Psoas muscle (tissue), 8 donors: ENCODE data around the gene ABCG8. TPM values are rescaled to one million over a fixed set of nuclear protein-coding genes. Genes with fewer than 3 reads are reported as not detected.

Experiments used
- ATAC-seq, 4 donors: fragments of 200-7000 bp; cut with Tn5 transposase; one replicate each; pipeline ENCODE4 v1.9.1; 2020; ENCODE audit warnings: moderate library complexity in 3 of 4, mild to moderate bottlenecking in 2 of 4
- DNase-seq, 2 donors: peaks; one replicate each; pipeline ENCODE4 v3.0.0-alpha.2; 2020
- H3K27ac ChIP-seq: fragments of 200-600 bp; one replicate; pipeline ENCODE4 v1.8.0; 2022
- H3K27me3 ChIP-seq, 3 donors: fragments of 200-600 bp in 1 of 3; one replicate each; pipeline versions ENCODE4 v1.6.1 to v1.8.0; 2013 to 2022; ENCODE audit warnings: low read length in 2 of 3, mild to moderate bottlenecking in 2 of 3, moderate library complexity in 1 of 3; ENCODE audit not compliant: insufficient read depth in 3 of 3
- H3K36me3 ChIP-seq, 2 donors: fragments of 200-600 bp in 1 of 2; one replicate each; pipeline versions ENCODE4 v1.6.1 to v1.8.0; 2013 to 2022; ENCODE audit warnings: low read depth in 1 of 2, mild to moderate bottlenecking in 1 of 2, moderate library complexity in 1 of 2; ENCODE audit not compliant: insufficient read depth in 1 of 2
- H3K4me1 ChIP-seq: fragments of 200-600 bp; one replicate; pipeline ENCODE4 v1.8.0; 2022
- H3K4me3 ChIP-seq: fragments of 200-600 bp; one replicate; pipeline ENCODE4 v1.8.0; 2022; ENCODE audit warnings: mild to moderate bottlenecking
- H3K9me3 ChIP-seq: fragments of 200-600 bp; one replicate; pipeline ENCODE4 v1.8.0; 2022
- WGBS, 3 donors: extraction: QIAGEN DNeasy Blood & Tissue Kit; methylation state at CpG; one replicate each; pipeline versions ENCODE4 v1.1.6 to v1.1.7; 2013; 5-methylcytosine and 5-hydroxymethylcytosine counted together
- intact Hi-C, 2 donors: fragments of 100-400 bp; cut with DNase I; formaldehyde crosslinking; loops; one replicate each; pipeline versions ENCODE4 v1.11.0 to v1.14.2; 2022
- polyA plus RNA-seq, 3 donors: library from polyadenylated mRNA; stranded (reverse); fragments of 200-250 nt; gene quantifications; one replicate each; pipeline ENCODE4 v1.2.3, GENCODE V29; 2013
- total RNA-seq, 4 donors: library from RNA; stranded (reverse); fragmentation: NEBNext Ultra II Directional in 2 of 4; extraction: Animal tissue kit (Norgen Biotek cat#: 25700) in 2 of 4; gene quantifications; one replicate each; pipeline versions ENCODE4 v1.2.1 to v1.2.4, GENCODE V29; 2021 to 2023
- TF ChIP-seq, protein P1 (sequence below): fragments of 200-600 bp; IDR thresholded peaks from one replicate; pipeline ENCODE4 v1.8.0; 2022; ENCODE audit warnings: antibody characterized with exemption
- donor health status: healthy with polysubstance abuse.
- donor health status: DM: no; HTN: no; CAD: no; lungs with moderate emphysema.
- donor health status: Bipolar disorder and iron deficiency.
- donor health status: healthy.
- donor health status: DM: yes; HTN: yes; CAD: no.
- donor health status: DM: no; HTN: no; CAD: no.
- donor health status: DM: no; HTN: no; CAD: no.
- donor health status: DM: yes; HTN: yes; CAD: no.

ABCG8 gene
- total and polyA plus RNA-seq, 7 donors = 0.05 TPM; not detected in 6

DNA sequence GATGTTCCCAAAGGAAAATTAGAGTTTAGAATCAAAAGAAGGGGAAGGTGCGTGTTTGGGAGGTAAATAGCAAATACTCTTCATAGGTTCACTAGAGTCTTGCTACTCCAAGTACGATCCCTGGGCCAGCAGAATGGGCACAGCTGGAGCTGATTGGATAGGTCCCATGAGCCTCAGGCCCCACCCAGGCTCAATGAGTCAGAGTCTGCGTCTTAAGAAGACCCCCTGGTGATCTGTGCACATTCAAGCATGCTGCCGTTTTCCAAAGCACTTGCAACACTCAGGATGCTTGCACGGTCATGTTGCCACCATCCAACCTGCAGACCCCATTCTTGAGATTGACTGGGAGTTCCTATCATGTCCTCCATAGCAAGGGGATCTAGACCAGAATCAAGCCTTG, 40.5 kb downstream of the ABCG8 start:
- ATAC-seq = no peak
- Histone ChIP-seq H3K27me3 (no peaks in the 10 kb centered on the region), H3K4me1 (no peaks in the 10 kb centered on the region), H3K27ac (no peak overlapping the region), H3K9me3 (no peaks in the 10 kb centered on the region), H3K36me3 (no peaks in the 10 kb centered on the region), H3K4me3 (no peak overlapping the region)
- intact Hi-C loops = no loop called here
- TF ChIP-seq, protein P1, sequence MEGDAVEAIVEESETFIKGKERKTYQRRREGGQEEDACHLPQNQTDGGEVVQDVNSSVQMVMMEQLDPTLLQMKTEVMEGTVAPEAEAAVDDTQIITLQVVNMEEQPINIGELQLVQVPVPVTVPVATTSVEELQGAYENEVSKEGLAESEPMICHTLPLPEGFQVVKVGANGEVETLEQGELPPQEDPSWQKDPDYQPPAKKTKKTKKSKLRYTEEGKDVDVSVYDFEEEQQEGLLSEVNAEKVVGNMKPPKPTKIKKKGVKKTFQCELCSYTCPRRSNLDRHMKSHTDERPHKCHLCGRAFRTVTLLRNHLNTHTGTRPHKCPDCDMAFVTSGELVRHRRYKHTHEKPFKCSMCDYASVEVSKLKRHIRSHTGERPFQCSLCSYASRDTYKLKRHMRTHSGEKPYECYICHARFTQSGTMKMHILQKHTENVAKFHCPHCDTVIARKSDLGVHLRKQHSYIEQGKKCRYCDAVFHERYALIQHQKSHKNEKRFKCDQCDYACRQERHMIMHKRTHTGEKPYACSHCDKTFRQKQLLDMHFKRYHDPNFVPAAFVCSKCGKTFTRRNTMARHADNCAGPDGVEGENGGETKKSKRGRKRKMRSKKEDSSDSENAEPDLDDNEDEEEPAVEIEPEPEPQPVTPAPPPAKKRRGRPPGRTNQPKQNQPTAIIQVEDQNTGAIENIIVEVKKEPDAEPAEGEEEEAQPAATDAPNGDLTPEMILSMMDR = no peak
- no peak for DNase-seq
- WGBS, 3 donors = 69 to 78% (median 74%) methylated on average over 5 of the region's 5 CpGs

GRCh38 chr2:43880471-43880870, 41.7 kb downstream of the ABCG8 start:
- Histone ChIP-seq H3K4me3 (no peak overlapping the region), H3K9me3 (no peaks in the 10 kb centered on the region), H3K36me3 (no peaks in the 10 kb centered on the region), H3K4me1 (no peaks in the 10 kb centered on the region), H3K27me3 (no peaks in the 10 kb centered on the region), H3K27ac (no peak overlapping the region)
- 82 to 99% (median 98%) methylated on average over 9 of the region's 9 CpGs for WGBS, 3 donors
- intact Hi-C loops = no loop called here
- ATAC-seq = no peak
- DNase-seq = no peak
- TF ChIP-seq, protein P1 = no peak

GRCh38 chr2:43880952-43881351, 42.2 kb downstream of the ABCG8 start:
- TF ChIP-seq, protein P1 = no peak
- intact Hi-C loops = no loop called here
- Histone ChIP-seq H3K4me3 (no peak overlapping the region), H3K9me3 (no peaks in the 10 kb centered on the region), H3K4me1 (no peaks in the 10 kb centered on the region), H3K36me3 (peaks cover 0 to 4% of the 10 kb centered on the region in 2 donors), H3K27ac (no peak overlapping the region), H3K27me3 (no peaks in the 10 kb centered on the region)
- ATAC-seq (no peak), DNase-seq (no peak)
- WGBS, 3 donors = 73 to 80% (median 76%) methylated on average over 5 of the region's 5 CpGs

GRCh38 chr2:43882312-43882711, 43.5 kb downstream of the ABCG8 start:
- H3K27me3 ChIP-seq = no peaks in the 10 kb centered on the region
- H3K27ac ChIP-seq = no peak overlapping the region
- H3K4me3 ChIP-seq = no peak overlapping the region
- intact Hi-C loops = no loop called here
- ATAC-seq (no peak), DNase-seq (no peak)
- H3K9me3 ChIP-seq = no peaks in the 10 kb centered on the region
- TF ChIP-seq, protein P1 = no peak
- WGBS, 3 donors = 87 to 90% (median 87%) methylated on average over 4 of the region's 4 CpGs
- no peaks in the 10 kb centered on the region for H3K4me1 ChIP-seq
- peaks cover 0 to 16% of the 10 kb centered on the region in 2 donors for H3K36me3 ChIP-seq

GRCh38 chr2:43884689-43885088, 45.9 kb downstream of the ABCG8 start:
- H3K27me3 ChIP-seq = no peaks in the 10 kb centered on the region
- H3K4me1 ChIP-seq = no peaks in the 10 kb centered on the region
- intact Hi-C loops = no loop called here
- no peak overlapping the region for H3K4me3 ChIP-seq
- no peaks in the 10 kb centered on the region for H3K9me3 ChIP-seq
- no peak overlapping the region for H3K27ac ChIP-seq
- DNase-seq (no peak), ATAC-seq (no peak)
- WGBS, 3 donors = 86 to 92% (median 91%) methylated on average over 5 of the region's 5 CpGs
- TF ChIP-seq, protein P1 = no peak
- peaks cover 4 to 40% of the 10 kb centered on the region in 2 donors for H3K36me3 ChIP-seq
